Measurements from ENCODE around the gene PANK2. TPM values are rescaled to one million over a fixed set of nuclear protein-coding genes. Genes with fewer than 3 reads are reported as not detected.

PANK2 gene
- total RNA-seq, 4 donors from 2014 or later = 22.9 to 48.7 (median 38.2) TPM

- peaks cover 0 to 90% (median 51%) of the 10 kb centered on the region in 4 donors for H3K36me3 ChIP-seq
- H3K27ac ChIP-seq = no peak overlapping the region
- no peaks in the 10 kb centered on the region for H3K27me3 ChIP-seq
- intact Hi-C loops (cut with DNase I; ENCODE audit: low total_unique reads) = no loop called here
- H3K4me3 ChIP-seq = no peak overlapping the region
- H3K9me3 ChIP-seq = no peaks in the 10 kb centered on the region
- no peak for DNase-seq
- TF ChIP-seq POLR2AphosphoS5 (IDR thresholded peaks at IDR 0.05) (no peak), CTCF (IDR thresholded peaks at IDR 0.05) (no peak), EP300 (IDR thresholded peaks at IDR 0.05; ENCODE audit: low read depth) (no peak), POLR2A (IDR thresholded peaks at IDR 0.05) (no peak)
- in situ Hi-C loops (cut with MboI; ENCODE audit: low pct_ligation_motif_present in 1 of 4, low pct_unique_long_range_greater_than_20kb in 1 of 4, low sequenced_read_pairs in 3 of 4) = no loop called here
- peaks cover 0 to 1% (median 0%) of the 10 kb centered on the region in 4 donors for H3K4me1 ChIP-seq
- 86% methylated on average over 1 of the region's 1 CpG; no CpG with 5 or more reads in 1 of the 2 donors for WGBS, 2 donors (ENCODE audit: low coverage in 1 of 2)
Measured at GRCh38 chr20:3862333-3862732, 26.9 kb upstream of the PANK2 start.

DNA sequence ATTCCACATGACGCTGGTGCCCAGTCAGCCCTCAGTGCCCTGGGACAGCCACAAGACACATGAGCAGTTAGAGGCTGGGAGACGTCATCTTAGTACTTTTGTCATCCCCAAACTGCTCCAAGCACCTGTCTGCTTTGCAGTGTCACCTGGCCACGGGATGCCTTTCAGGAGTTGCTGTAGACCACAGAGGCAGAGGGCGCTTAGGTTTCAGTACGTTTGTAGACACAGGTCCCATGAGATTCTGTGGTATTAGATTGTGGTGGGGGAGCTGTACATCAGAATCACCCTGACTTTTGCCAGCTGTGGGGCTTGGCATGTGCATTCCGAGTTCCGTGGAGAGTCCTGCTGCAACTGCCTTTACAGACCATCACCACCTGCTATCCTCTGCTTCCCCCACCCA lies 25.9 kb upstream of the PANK2 start:
- no peak overlapping the region for H3K27ac ChIP-seq
- intact Hi-C loops (cut with DNase I; ENCODE audit: low total_unique reads) = no loop called here
- peaks cover 0 to 80% (median 46%) of the 10 kb centered on the region in 4 donors for H3K36me3 ChIP-seq
- in situ Hi-C loops (cut with MboI; ENCODE audit: low pct_ligation_motif_present in 1 of 4, low pct_unique_long_range_greater_than_20kb in 1 of 4, low sequenced_read_pairs in 3 of 4) = no loop called here
- no peak overlapping the region for H3K4me3 ChIP-seq
- no peaks in the 10 kb centered on the region for H3K9me3 ChIP-seq
- H3K4me1 ChIP-seq = no peaks in the 10 kb centered on the region
- H3K27me3 ChIP-seq = no peaks in the 10 kb centered on the region
- no peak for DNase-seq
- TF ChIP-seq CTCF (IDR thresholded peaks at IDR 0.05) (no peak), POLR2AphosphoS5 (IDR thresholded peaks at IDR 0.05) (no peak), EP300 (IDR thresholded peaks at IDR 0.05; ENCODE audit: low read depth) (no peak), POLR2A (IDR thresholded peaks at IDR 0.05) (no peak)
- 79 to 100% methylated on average over 2 to 7 of the region's 7 CpGs for WGBS, 2 donors (ENCODE audit: low coverage in 1 of 2)

DNA sequence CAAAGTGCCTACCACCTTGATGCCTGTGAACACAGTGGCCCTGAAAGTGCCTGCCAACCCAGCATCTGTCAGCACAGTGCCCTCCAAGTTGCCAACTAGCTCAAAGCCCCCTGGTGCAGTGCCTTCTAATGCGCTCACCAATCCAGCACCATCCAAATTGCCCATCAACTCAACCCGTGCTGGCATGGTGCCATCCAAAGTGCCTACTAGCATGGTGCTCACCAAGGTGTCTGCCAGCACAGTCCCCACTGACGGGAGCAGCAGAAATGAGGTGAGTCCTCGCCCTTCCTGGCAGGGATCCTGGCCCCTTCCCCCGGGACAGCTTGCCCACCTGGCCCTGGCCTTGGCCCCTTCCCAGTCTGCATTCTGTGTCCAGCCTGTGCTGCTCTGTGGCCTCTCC lies 24.7 kb upstream of the PANK2 start:
- DNase-seq = no peak
- WGBS, 2 donors (ENCODE audit: low coverage in 1 of 2) = 90% methylated on average over 5 of the region's 5 CpGs; no CpG with 5 or more reads in 1 of the 2 donors
- no peak overlapping the region for H3K27ac ChIP-seq

GRCh38 chr20:3865152-3865886 lies 23.9 kb upstream of the PANK2 start:
- Histone ChIP-seq H3K36me3 (peaks cover 0 to 66% (median 38%) of the 10 kb centered on the region in 4 donors), H3K4me1 (peaks cover 0 to 7% (median 0%) of the 10 kb centered on the region in 4 donors), H3K27me3 (no peaks in the 10 kb centered on the region), H3K4me3 (no peak overlapping the region), H3K27ac (no peak overlapping the region), H3K9me3 (no peaks in the 10 kb centered on the region)
- 98% methylated on average over 12 of the region's 14 CpGs; no CpG with 5 or more reads in 1 of the 2 donors for WGBS, 2 donors (ENCODE audit: low coverage in 1 of 2)
- no peak for DNase-seq
- peak in 1 of 3 donors; percentile 6 for TF ChIP-seq POLR2AphosphoS5 (IDR thresholded peaks at IDR 0.05)
- no peak for TF ChIP-seq POLR2A (IDR thresholded peaks at IDR 0.05)
- in situ Hi-C loops (cut with MboI; ENCODE audit: low pct_ligation_motif_present in 1 of 4, low pct_unique_long_range_greater_than_20kb in 1 of 4, low sequenced_read_pairs in 3 of 4) = no loop called here
- intact Hi-C loops (cut with DNase I; ENCODE audit: low total_unique reads) = no loop called here

More for the DNA sequence above, 24.7 kb upstream of the PANK2 start:
- TF ChIP-seq POLR2A (IDR thresholded peaks at IDR 0.05) = no peak
- Histone ChIP-seq H3K4me1 (peaks cover 0 to 1% (median 0%) of the 10 kb centered on the region in 4 donors), H3K9me3 (no peaks in the 10 kb centered on the region), H3K27me3 (no peaks in the 10 kb centered on the region), H3K36me3 (peaks cover 0 to 70% (median 42%) of the 10 kb centered on the region in 4 donors), H3K4me3 (no peak overlapping the region)
- intact Hi-C loops (cut with DNase I; ENCODE audit: low total_unique reads) = no loop called here
- in situ Hi-C loops (cut with MboI; ENCODE audit: low pct_ligation_motif_present in 1 of 4, low pct_unique_long_range_greater_than_20kb in 1 of 4, low sequenced_read_pairs in 3 of 4) = no loop called here

GRCh38 chr20:3865887-3866407 lies 23.2 kb upstream of the PANK2 start:
- 93% methylated on average over 9 of the region's 14 CpGs; no CpG with 5 or more reads in 1 of the 2 donors for WGBS, 2 donors (ENCODE audit: low coverage in 1 of 2)
- Histone ChIP-seq H3K9me3 (no peaks in the 10 kb centered on the region), H3K27me3 (no peaks in the 10 kb centered on the region), H3K4me1 (peaks cover 0 to 7% (median 0%) of the 10 kb centered on the region in 4 donors), H3K4me3 (no peak overlapping the region), H3K27ac (no peak overlapping the region), H3K36me3 (peaks cover 0 to 60% (median 35%) of the 10 kb centered on the region in 4 donors)
- in situ Hi-C loops (cut with MboI; ENCODE audit: low pct_ligation_motif_present in 1 of 4, low pct_unique_long_range_greater_than_20kb in 1 of 4, low sequenced_read_pairs in 3 of 4) (no loop called here), intact Hi-C loops (cut with DNase I; ENCODE audit: low total_unique reads) (no loop called here)
- DNase-seq = no peak
- TF ChIP-seq CTCF (IDR thresholded peaks at IDR 0.05) (no peak), EP300 (IDR thresholded peaks at IDR 0.05; ENCODE audit: low read depth) (no peak), POLR2AphosphoS5 (IDR thresholded peaks at IDR 0.05) (no peak), POLR2A (IDR thresholded peaks at IDR 0.05) (no peak)

Measured in transverse colon (tissue), 4 donors.